H1 (cell line): Measurements from ENCODE around the gene MYH11. TPM values are rescaled to one million over a fixed set of nuclear protein-coding genes. Genes with fewer than 3 reads are reported as not detected.

ENCODE experiments used
- CHD2 ChIP-seq: IDR thresholded peaks from 2 replicates; pipeline ENCODE4 v1.6.1; 2012; ENCODE audit warnings: low read length, improper control_type of control experiment
- GABPA ChIP-seq: IDR thresholded peaks from 2 replicates; pipeline ENCODE4 v1.6.1; 2011; ENCODE audit warnings: mild to moderate bottlenecking, low read length, moderate library complexity, borderline replicate concordance; ENCODE audit not compliant: insufficient read depth
- RAD21 ChIP-seq, 2 experiments: IDR thresholded peaks in 1 of 2; conservative IDR thresholded peaks in 1 of 2; 2 replicates each; pipeline ENCODE4 v1.6.1; 2011; ENCODE audit warnings: low read depth in 2 of 2, low read length in 2 of 2, improper control_type of control experiment in 1 of 2, inconsistent platforms in 1 of 2, mild to moderate bottlenecking in 1 of 2, moderate library complexity in 1 of 2
- YY1 ChIP-seq: IDR thresholded peaks from 2 replicates; pipeline ENCODE4 v1.6.1; 2011; ENCODE audit warnings: low read depth, mild to moderate bottlenecking, low read length
- polyA plus RNA-seq, 7 experiments: library from polyadenylated mRNA; depleted of rRNA in 3 of 7; stranded (reverse) in 5 of 7; unstranded in 2 of 7; fragments of >200 nt in 5 of 7; fragments of 200-250 nt in 2 of 7; gene quantifications; 1 replicate in 5 of 7; 2 replicates in 1 of 7; 4 replicates in 1 of 7; pipeline versions ENCODE4 v1.2.1 to v1.2.3, GENCODE V29; 2011 to 2013; ENCODE audit warnings: missing spikeins in 2 of 7, mixed read lengths in 2 of 7
- total RNA-seq: library from RNA; stranded (reverse); fragmentation: NEBNext Ultra II Directional; extraction: Animal tissue kit (Norgen Biotek cat#: 25700); gene quantifications from 2 replicates; pipeline ENCODE4 v1.2.1, GENCODE V29; 2021
- TF ChIP-seq, protein P1 (sequence below): IDR thresholded peaks from 2 replicates; pipeline ENCODE4 v1.6.1; 2011; ENCODE audit warnings: low read depth, mild to moderate bottlenecking, low read length; ENCODE audit not compliant: insufficient read depth

Gene MYH11
- total and polyA plus RNA-seq, 2 of the 8 experiments (the other 6 are each of a cell fraction or from before 2014, with no cell fraction given): 0.11 to 0.78 TPM

DNA sequence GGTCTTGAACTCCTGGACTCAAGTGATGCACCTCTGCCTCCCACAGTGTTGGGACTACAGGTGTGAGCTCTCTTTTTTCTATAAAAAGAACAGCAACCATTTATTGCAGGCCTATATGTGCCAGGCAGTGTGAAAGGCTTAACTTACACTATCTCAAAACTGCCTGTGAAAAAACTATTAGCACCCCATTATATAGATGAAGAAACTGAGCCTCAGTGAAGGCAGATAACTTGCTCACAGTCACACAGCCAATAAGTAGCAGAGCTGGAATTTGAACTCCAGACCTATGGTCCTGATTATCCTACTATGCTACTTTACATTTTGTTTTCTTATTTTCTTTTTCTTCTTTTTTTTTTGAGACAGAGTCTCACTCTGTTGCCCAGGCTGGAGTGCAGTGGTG is 191.7 kb downstream of the MYH11 start (continued):
- TF ChIP-seq CHD2 (no peak), RAD21 (IDR thresholded peaks at IDR 0.05 in 1 of 2, conservative IDR thresholded peaks at IDR 0.05 in 1 of 2; ENCODE audit: low read depth in 2 of 2, low read length in 2 of 2) (no peak), YY1 (no peak), GABPA (no peak)
- TF ChIP-seq, protein P1, sequence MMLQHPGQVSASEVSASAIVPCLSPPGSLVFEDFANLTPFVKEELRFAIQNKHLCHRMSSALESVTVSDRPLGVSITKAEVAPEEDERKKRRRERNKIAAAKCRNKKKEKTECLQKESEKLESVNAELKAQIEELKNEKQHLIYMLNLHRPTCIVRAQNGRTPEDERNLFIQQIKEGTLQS: no peak
